Measurements from ENCODE around the gene PANK3.
"Not testable (repeated sequence)": the region's sequence is repeated elsewhere in the genome, so short reads cannot be mapped to it uniquely, and the experiment has no call there.

Gene PANK3

GRCh38 chr5:168603746-168604145 is 24.6 kb upstream of the PANK3 start:
- no peak overlapping the region for H3K4me3 ChIP-seq (ENCODE audit: low read length)
- no peak for TF ChIP-seq ZNF274 (IDR thresholded peaks at IDR 0.05; ENCODE audit: low read depth, low read length)

DNA sequence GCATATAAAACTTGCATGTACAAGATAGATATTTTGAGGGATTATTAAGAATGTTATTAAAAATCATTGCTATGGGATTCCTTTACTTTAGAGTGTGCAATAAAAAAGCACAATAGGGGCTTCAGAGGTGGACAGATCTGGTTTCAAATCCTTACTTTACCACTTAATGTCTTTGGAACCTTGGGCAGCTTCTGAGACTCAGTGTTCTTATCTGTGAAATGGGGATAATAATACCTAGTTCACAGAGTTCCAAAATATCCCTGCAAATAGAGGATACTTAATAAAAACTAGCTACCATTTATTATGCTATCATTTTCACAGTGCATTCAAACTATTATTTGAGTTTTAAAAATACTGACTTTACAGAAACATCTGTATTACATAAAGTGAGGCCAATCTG is 23.3 kb upstream of the PANK3 start:
- no peak overlapping the region for H3K4me3 ChIP-seq (ENCODE audit: low read length)
- TF ChIP-seq ZNF274 (IDR thresholded peaks at IDR 0.05; ENCODE audit: low read depth, low read length): no peak

DNA sequence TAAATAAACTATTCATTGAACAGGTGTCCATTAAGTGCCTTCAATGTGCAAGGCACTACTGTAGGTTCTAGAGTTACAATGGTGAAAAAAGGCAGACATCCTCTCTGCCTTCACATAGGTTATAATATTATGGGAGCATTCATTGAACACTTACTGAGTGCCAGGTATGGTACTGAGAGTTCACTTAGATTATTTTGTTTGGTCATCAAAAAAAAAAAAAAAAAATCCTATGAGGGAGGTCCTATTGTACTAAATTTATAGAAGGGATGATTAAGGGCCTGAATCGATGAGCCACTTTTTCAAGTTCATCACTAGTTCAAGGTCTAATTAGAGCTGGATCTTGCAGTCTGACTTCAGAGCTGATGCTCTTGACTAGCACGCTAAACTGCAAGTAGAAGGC is 22.8 kb upstream of the PANK3 start:
- no peak for TF ChIP-seq ZNF274 (IDR thresholded peaks at IDR 0.05; ENCODE audit: low read depth, low read length)
- H3K4me3 ChIP-seq (ENCODE audit: low read length): no peak overlapping the region

- H3K4me3 ChIP-seq (ENCODE audit: low read length): no peak overlapping the region
- no peak for TF ChIP-seq ZNF274 (IDR thresholded peaks at IDR 0.05; ENCODE audit: low read depth, low read length)
These were observed 21.2 kb upstream of the PANK3 start for GRCh38 chr5:168600409-168600808.

- no peak overlapping the region for H3K4me3 ChIP-seq (ENCODE audit: low read length)
- TF ChIP-seq ZNF274 (IDR thresholded peaks at IDR 0.05; ENCODE audit: low read depth, low read length): no peak
These were observed 20.7 kb upstream of the PANK3 start for GRCh38 chr5:168599826-168600225.

- no peak for TF ChIP-seq ZNF274 (IDR thresholded peaks at IDR 0.05; ENCODE audit: low read depth, low read length)
These were observed 19.5 kb upstream of the PANK3 start for GRCh38 chr5:168598639-168599038.

DNA sequence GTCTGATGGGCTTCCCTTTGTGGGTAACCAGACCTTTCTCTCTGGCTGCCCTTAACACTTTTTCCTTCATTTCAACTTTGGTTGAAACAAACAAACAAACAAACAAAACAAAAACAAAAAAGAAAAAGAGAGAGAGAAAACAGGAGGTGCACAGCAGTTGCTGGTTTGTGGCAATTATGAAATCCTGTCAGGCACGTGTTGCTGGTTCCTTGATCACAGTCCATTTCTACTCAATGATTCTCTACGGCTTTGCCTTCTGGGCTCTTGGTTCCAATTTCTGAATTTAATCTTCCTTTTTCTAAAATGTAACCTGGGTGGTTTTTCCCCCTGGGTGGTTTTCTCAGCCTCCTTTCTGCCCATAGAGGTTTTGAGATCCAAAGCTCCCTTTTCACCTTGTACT is 17.8 kb upstream of the PANK3 start:
- TF ChIP-seq ZNF274 (IDR thresholded peaks at IDR 0.05; ENCODE audit: low read depth, low read length): no peak
- H3K4me3 ChIP-seq (ENCODE audit: low read length): no peak overlapping the region

More at GRCh38 chr5:168598639-168599038, 19.5 kb upstream of the PANK3 start:
- H3K4me3 ChIP-seq (ENCODE audit: low read length): no peak overlapping the region

DNA sequence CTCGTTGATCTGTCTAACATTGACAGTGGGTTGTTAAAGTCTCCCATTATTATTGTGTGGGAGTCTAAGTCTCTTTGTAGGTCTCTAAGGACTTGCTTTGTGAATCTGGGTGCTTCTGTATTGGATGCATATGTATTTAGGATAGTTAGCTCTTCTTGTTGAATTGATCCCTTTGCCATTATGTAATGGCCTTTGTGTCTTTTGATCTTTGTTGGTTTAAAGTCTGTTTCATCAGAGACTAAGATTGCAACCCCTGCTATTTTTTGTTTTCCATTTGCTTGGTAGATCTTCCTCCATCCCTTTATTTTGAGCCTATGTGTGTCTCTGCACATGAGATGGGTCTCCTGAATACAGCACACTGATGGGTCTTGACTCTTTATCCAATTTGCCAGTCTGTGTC is 17.0 kb upstream of the PANK3 start:
- not testable (repeated sequence) for H3K4me3 ChIP-seq (ENCODE audit: low read length)

DNA sequence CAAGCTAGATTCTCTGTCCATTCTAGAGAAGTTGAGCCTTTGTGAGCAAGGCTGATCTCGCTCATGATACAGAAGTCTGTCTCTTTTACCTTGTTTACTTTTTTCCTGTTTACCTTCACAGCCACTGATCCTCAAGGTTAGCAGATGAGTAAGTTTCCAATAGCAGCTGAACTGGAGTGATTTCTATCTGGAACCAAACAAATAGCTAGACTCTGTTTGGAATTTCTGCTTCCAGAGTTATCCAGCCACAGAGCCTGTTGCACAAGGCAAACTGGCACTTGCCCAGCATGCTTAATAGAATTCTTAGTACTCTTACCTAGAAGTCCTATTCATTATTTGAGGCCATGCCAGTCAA is 12.8 kb upstream of the PANK3 start:
- TF ChIP-seq ZNF274 (IDR thresholded peaks at IDR 0.05; ENCODE audit: low read depth, low read length): no peak
- no peak overlapping the region for H3K4me3 ChIP-seq (ENCODE audit: low read length)

DNA sequence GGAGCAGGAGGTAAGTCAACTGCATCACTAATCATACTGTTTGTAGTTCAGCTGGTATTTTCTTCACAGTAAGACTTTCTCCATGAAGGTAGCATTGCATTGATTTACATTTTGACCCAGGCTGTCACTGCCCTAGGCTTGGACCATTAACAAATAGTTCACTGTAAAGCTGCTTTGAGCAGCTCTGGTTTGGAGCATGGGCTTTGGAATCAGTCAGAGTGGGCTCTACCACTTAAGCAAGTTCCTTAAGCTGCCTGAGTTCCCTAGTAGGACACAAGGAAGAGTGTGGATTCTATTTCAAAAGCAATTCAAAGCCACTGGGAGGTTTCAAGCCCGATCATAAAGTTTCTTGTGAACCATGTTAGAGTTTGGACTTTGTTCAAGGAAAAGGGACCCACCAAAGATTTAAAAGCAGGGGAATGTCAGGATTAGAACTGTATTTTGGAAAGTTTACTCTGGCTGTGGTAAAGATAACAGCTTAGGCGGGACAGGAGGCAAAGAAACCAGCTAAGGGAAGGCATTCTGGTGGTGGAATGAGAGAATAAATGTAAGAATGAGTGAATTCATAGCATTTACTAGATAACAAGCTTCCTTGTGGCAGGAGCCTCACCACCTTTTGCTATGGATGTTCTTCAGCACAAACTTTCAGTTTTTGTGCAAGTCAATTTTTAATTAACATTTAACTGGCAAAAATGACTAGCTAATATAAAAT is 12.3 kb upstream of the PANK3 start:
- H3K4me3 ChIP-seq (ENCODE audit: low read length): no peak overlapping the region
- no peak for TF ChIP-seq ZNF274 (IDR thresholded peaks at IDR 0.05; ENCODE audit: low read depth, low read length)

DNA sequence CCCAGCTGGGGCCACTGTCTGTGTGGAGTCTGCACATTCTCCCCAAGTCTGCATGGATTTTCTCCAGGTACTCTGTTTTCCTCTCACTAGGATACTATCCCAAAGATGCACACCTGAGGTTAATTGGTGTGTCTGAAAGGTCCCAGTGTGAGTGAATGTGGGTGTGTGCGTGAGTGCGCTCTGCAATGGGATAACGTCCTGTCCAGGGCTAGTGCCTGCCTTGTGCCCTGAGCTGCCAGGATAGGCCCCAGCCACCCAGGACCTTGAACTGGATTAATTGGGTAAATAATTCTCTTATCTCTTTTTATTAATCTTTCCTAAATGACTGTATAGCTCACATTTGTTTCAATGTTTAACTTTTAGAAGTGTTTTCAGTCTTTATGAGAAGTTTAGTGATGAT is 11.5 kb upstream of the PANK3 start:
- no peak for TF ChIP-seq ZNF274 (IDR thresholded peaks at IDR 0.05; ENCODE audit: low read depth, low read length)
- H3K4me3 ChIP-seq (ENCODE audit: low read length): no peak overlapping the region

DNA sequence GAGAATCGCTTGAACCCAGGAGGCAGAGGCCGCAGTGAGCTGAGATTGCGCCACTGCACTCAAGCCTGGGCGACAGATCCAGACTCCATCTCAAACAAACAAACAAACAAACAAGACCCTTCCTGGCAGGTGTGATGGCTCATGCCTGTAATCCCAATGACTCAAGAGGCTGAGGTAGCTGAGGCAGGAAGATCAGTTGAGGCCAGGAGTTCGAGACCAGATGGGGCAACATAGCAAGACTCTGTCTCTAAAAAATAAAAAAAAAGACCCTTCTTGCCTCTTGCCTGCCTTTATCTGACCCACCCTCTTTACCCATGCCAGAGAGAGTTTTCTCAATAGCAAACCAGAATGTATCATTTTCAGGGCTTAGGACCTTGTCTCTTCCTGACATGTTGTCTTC is 8.8 kb upstream of the PANK3 start:
- no peak for TF ChIP-seq ZNF274 (IDR thresholded peaks at IDR 0.05; ENCODE audit: low read depth, low read length)
- H3K4me3 ChIP-seq (ENCODE audit: low read length): no peak overlapping the region

- TF ChIP-seq ZNF274 (IDR thresholded peaks at IDR 0.05; ENCODE audit: low read depth, low read length): no peak
- H3K4me3 ChIP-seq (ENCODE audit: low read length): no peak overlapping the region
These were observed 6.1 kb upstream of the PANK3 start for GRCh38 chr5:168585119-168585856.

GRCh38 chr5:168583742-168584482 is 4.7 kb upstream of the PANK3 start:
- TF ChIP-seq ZNF274 (IDR thresholded peaks at IDR 0.05; ENCODE audit: low read depth, low read length): no peak
- no peak overlapping the region for H3K4me3 ChIP-seq (ENCODE audit: low read length)

DNA sequence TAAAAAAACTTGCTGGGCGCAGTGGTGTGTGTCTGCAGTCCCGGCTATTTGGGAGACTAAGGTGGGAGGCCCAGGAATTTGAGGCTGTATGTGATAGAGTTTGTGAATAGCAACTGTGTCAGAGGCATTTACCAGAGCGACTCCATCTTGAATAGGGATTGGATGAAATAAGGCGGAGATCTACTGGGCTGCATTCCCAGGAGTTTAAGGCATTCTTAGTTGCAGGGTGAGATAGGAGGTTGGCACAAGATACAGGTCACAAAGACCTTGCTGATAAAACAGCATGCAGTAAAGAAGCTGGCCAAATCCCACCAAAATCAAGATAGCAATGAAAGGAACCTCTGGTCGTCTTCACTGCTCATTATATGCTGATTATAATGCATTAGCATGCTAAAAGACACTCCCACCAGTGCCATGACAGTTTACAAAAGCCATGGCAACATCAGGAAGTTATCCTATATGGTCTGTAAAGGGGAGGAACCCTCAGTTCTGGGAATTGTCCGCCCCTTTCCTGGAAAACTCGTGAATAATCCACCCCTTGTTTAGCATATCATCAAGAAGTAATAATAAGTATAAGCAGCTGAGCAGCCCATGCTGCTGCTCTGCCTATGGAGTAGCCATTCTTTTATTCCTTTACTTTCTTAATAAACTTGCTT is 1.8 kb upstream of the PANK3 start:
- H3K4me3 ChIP-seq (ENCODE audit: low read length): not testable (repeated sequence)

Data from GM08714 (cell line).